Mucosa of descending colon (tissue), 3 donors: ENCODE measurements around the gene TMEM114. TPM values are rescaled to one million over a fixed set of nuclear protein-coding genes. Genes with fewer than 3 reads are reported as not detected.

ENCODE experiments used
- ATAC-seq: fragments of 200-7000 bp; cut with Tn5 transposase; one replicate; pipeline ENCODE4 v1.9.1; 2020; ENCODE audit warnings: mild to moderate bottlenecking, moderate library complexity
- DNase-seq, 3 donors: peaks; one replicate each; pipeline ENCODE4 v3.0.0-alpha.2; 2020
- H3K36me3 ChIP-seq: fragments of 200-600 bp; one replicate; pipeline ENCODE4 v1.8.0; 2021; ENCODE audit warnings: low read depth, mild to moderate bottlenecking
- H3K4me1 ChIP-seq: fragments of 200-600 bp; one replicate; pipeline ENCODE4 v1.8.0; 2021; ENCODE audit warnings: low read depth, mild to moderate bottlenecking
- H3K4me3 ChIP-seq: fragments of 200-600 bp; one replicate; pipeline ENCODE4 v1.8.0; 2021; ENCODE audit warnings: mild to moderate bottlenecking
- H3K9me3 ChIP-seq: fragments of 200-600 bp; one replicate; pipeline ENCODE4 v1.8.0; 2021; ENCODE audit warnings: mild to moderate bottlenecking
- intact Hi-C, 2 donors: fragments of 100-400 bp; cut with DNase I in 1 of 2; cut with micrococcal nuclease in 1 of 2; formaldehyde crosslinking; loops; one replicate each; pipeline versions ENCODE4 v1.11.0 to v1.11.1; 2022; cut with DNase I, micrococcal nuclease
- total RNA-seq, 3 donors: library from RNA; stranded (reverse); fragmentation: NEBNext Ultra II Directional in 2 of 3; extraction: Animal tissue kit (Norgen Biotek cat#: 25700) in 2 of 3; gene quantifications; one replicate each; pipeline versions ENCODE4 v1.2.1 to v1.2.4, GENCODE V29; 2021 to 2023
- TF ChIP-seq, protein P1 (sequence below): fragments of 200-600 bp; IDR thresholded peaks from one replicate; pipeline ENCODE4 v1.8.0; 2022; ENCODE audit warnings: antibody characterized with exemption, mild to moderate bottlenecking
- donor health status: DM: no; HTN: no; CAD: no; lungs with moderate emphysema.
- donor health status: DM: no; HTN: no; CAD: no.
- donor health status: DM: no; HTN: yes; CAD: no.

Gene TMEM114
- total RNA-seq, 3 donors from 2014 or later: 0.60 TPM; not detected in 2

DNA sequence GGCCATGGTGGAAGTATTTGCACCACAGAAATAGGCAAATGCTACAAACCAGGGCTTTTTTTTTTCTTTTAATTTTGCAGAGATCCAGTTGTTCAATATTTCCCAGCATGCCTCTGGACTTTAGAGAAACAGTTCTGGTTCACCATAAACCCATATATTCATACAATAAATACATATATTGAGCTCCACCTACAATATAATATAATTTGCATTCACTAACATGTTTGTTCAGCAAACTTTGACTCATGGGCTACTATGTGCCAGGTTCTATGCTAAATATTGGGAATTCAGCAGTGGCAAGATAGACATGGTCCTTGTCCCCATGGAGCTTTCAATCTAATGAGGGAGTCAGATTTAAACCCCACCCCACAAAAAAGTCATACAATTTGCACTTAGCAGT is 3.2 kb downstream of the TMEM114 start:
- no peak for DNase-seq
- ATAC-seq: peak; percentile 61
- intact Hi-C loops: no loop called here
- Histone ChIP-seq H3K9me3 (no peaks in the 10 kb centered on the region), H3K4me3 (no peak overlapping the region), H3K4me1 (peaks cover 7% of the 10 kb centered on the region), H3K36me3 (no peaks in the 10 kb centered on the region)
- TF ChIP-seq, protein P1, sequence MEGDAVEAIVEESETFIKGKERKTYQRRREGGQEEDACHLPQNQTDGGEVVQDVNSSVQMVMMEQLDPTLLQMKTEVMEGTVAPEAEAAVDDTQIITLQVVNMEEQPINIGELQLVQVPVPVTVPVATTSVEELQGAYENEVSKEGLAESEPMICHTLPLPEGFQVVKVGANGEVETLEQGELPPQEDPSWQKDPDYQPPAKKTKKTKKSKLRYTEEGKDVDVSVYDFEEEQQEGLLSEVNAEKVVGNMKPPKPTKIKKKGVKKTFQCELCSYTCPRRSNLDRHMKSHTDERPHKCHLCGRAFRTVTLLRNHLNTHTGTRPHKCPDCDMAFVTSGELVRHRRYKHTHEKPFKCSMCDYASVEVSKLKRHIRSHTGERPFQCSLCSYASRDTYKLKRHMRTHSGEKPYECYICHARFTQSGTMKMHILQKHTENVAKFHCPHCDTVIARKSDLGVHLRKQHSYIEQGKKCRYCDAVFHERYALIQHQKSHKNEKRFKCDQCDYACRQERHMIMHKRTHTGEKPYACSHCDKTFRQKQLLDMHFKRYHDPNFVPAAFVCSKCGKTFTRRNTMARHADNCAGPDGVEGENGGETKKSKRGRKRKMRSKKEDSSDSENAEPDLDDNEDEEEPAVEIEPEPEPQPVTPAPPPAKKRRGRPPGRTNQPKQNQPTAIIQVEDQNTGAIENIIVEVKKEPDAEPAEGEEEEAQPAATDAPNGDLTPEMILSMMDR: no peak

DNA sequence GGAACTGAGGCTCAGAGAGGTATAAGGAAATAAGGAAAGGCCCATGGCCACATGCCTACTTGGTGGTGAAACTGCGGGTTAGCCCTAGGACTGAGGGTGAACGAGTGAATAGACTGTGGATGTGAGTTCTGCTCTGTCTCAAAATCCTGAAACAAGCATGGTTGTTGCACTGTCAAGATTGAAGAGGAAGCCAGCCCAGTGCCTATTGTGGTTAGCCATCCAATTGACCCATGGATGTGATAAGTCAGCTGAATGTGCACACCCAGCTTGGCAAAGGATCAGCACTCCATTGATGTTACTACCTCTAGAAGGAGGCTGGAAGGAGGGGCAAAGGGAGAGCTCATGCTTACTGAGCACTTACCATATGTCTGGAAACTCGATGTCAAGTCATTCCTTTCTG is 4.5 kb downstream of the TMEM114 start:
- peaks cover 7% of the 10 kb centered on the region for H3K4me1 ChIP-seq
- no peaks in the 10 kb centered on the region for H3K36me3 ChIP-seq
- ATAC-seq (peak; percentile 17), DNase-seq (peak in 1 of 3 donors; percentile 26)
- intact Hi-C loops: no loop called here
- no peak overlapping the region for H3K4me3 ChIP-seq
- TF ChIP-seq, protein P1: no peak
- H3K9me3 ChIP-seq: no peaks in the 10 kb centered on the region

DNA sequence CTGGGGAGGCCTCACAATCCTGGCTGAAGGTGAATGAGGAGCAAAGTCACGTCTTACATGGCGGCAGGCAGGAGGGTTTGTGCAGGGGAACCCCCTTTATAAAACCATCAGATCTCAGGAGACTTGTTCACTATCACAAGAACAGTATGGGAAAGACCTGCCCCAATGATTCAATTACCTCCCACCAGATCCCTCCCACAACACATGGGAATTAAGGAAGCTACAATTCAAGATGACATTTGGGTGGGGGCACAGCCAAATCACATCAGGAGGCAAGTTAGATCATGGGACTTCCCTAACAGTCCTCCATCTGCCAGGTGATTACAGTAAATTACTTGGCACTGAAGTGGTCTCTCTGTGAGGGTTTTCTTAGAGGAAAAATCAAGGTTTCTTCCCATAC is 5.3 kb downstream of the TMEM114 start:
- intact Hi-C loops: no loop called here

DNA sequence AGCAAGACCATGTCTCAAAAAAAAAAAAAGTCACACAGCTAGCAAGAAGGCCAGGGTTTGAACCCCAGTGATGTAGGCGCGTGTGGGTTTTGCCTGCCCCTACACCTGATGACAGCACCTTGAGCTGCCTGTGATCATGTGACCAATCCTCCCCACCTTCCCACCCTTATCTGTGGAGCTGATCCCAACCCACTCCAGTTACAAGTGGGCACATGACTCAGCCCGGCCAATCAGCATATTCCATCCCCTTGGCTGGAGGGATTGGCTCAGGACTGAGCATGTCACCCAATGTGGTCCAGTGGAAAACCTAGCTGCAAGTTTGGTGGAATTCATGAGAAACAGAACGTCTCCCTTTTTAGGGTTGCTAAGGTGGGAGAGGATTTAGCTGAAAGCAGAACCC is 6.6 kb downstream of the TMEM114 start:
- H3K36me3 ChIP-seq: no peaks in the 10 kb centered on the region
- H3K4me3 ChIP-seq: no peak overlapping the region
- TF ChIP-seq, protein P1: no peak
- intact Hi-C loops: no loop called here
- ATAC-seq (no peak), DNase-seq (no peak)
- no peaks in the 10 kb centered on the region for H3K9me3 ChIP-seq
- H3K4me1 ChIP-seq: no peaks in the 10 kb centered on the region

More for the DNA sequence above, 5.3 kb downstream of the TMEM114 start:
- H3K36me3 ChIP-seq: no peaks in the 10 kb centered on the region
- DNase-seq: no peak
- H3K4me3 ChIP-seq: no peak overlapping the region
- H3K9me3 ChIP-seq: no peaks in the 10 kb centered on the region
- peaks cover 7% of the 10 kb centered on the region for H3K4me1 ChIP-seq
- TF ChIP-seq, protein P1: no peak
- no peak for ATAC-seq

DNA sequence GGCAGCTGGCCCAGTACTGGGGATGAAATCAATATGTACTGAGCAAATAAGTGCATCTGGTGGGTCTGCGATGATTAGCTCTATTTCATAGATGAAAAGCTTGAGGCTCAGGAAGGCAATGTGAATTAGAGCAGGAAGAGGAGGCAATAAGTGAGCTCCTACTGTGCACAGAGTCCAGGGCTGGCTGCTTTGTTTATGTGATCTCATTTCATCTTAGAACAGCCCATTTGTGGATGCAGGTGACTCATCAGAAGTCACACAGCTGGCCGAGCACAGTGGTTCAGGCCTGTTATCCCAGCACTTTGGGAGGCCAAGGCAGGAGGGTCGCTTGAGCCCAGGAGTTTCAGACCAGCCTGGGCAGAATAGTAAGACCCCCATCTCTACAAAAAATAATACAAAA is 7.1 kb downstream of the TMEM114 start:
- Histone ChIP-seq H3K36me3 (no peaks in the 10 kb centered on the region), H3K4me1 (no peaks in the 10 kb centered on the region), H3K4me3 (no peak overlapping the region), H3K9me3 (no peaks in the 10 kb centered on the region)
- DNase-seq (no peak), ATAC-seq (peak; percentile 16)
- TF ChIP-seq, protein P1: no peak
- intact Hi-C loops: no loop called here
